Stomach (tissue), 9 donors: ENCODE measurements around the gene TLE3. TPM values are rescaled to one million over a fixed set of nuclear protein-coding genes. Genes with fewer than 3 reads are reported as not detected.

Source experiments
- DNase-seq, 2 donors: peaks; one replicate each; pipeline versions ENCODE4 v3.0.0 to v3.0.0-alpha.2; 2013 to 2019
- H3K27ac ChIP-seq, 5 donors: fragments of 200-600 bp in 4 of 5; sonication (generic) in 4 of 5; one replicate each; pipeline ENCODE4 v1.5.1; 2013 to 2019; ENCODE audit warnings: mild to moderate bottlenecking in 1 of 5, moderate library complexity in 1 of 5
- H3K27me3 ChIP-seq, 3 donors: fragments of 200-600 bp; sonication (generic); one replicate each; pipeline ENCODE4 v1.5.1; 2017 to 2019; ENCODE audit warnings: mixed run types in 1 of 3
- H3K36me3 ChIP-seq, 4 donors: fragments of 200-600 bp; sonication (generic); 1 replicate in 3 of 4; 2 replicates in 1 of 4; pipeline ENCODE4 v1.5.1; 2016 to 2019
- H3K4me1 ChIP-seq, 4 donors: fragments of 200-600 bp; sonication (generic); one replicate each; pipeline ENCODE4 v1.5.1; 2016 to 2019
- H3K4me3 ChIP-seq, 4 donors: fragments of 200-600 bp; sonication (generic) in 3 of 4; one replicate each; pipeline ENCODE4 v1.5.1; 2016 to 2019; ENCODE audit warnings: mild to moderate bottlenecking in 1 of 4
- H3K9me3 ChIP-seq, 4 donors: fragments of 200-600 bp; sonication (generic); one replicate each; pipeline ENCODE4 v1.5.1; 2016 to 2019
- CTCF ChIP-seq, 7 experiments: fragments of 450-650 bp in 4 of 7; fragments of 200-600 bp in 3 of 7; sonication (generic) in 3 of 7; IDR thresholded peaks; one replicate each; pipeline ENCODE4 v1.5.1; 2016 to 2019; ENCODE audit warnings: antibody characterized with exemption in 7 of 7, control low read depth in 2 of 7, mild to moderate bottlenecking in 1 of 7
- EP300 ChIP-seq: sonication (generic); formaldehyde crosslinking; IDR thresholded peaks from one replicate; pipeline ENCODE4 v1.6.1; 2017; ENCODE audit warnings: antibody characterized with exemption
- POLR2A ChIP-seq, 4 donors: fragments of 450-650 bp; IDR thresholded peaks; one replicate each; pipeline ENCODE4 v1.6.1; 2016; ENCODE audit warnings: antibody characterized with exemption in 4 of 4, control low read depth in 2 of 4, mild to moderate bottlenecking in 1 of 4, moderate library complexity in 1 of 4
- POLR2AphosphoS5 ChIP-seq, 3 donors: sonication (generic); formaldehyde crosslinking; IDR thresholded peaks; one replicate each; pipeline ENCODE4 v1.6.1; 2016; ENCODE audit warnings: antibody characterized with exemption in 3 of 3
- WGBS, 5 donors: extraction: QIAGEN DNeasy Blood & Tissue Kit in 3 of 5; methylation state at CpG; one replicate each; pipeline versions ENCODE4 v1.1.5 to v1.1.7; 2013 to 2018; 5-methylcytosine and 5-hydroxymethylcytosine counted together
- intact Hi-C: fragments of 100-400 bp; cut with DNase I; formaldehyde crosslinking; loops from one replicate; pipeline ENCODE4 v1.15.1; 2023; ENCODE audit warnings: low total_unique reads
- polyA plus RNA-seq, 3 donors: library from polyadenylated mRNA; stranded (reverse); fragments of 200-250 nt; gene quantifications; one replicate each; pipeline ENCODE4 v1.2.3, GENCODE V29; 2013
- total RNA-seq, 5 donors: library from RNA; depleted of rRNA; stranded (reverse); fragments of >200 nt; gene quantifications; one replicate each; pipeline versions ENCODE4 v1.1.0 to v1.2.3, GENCODE V29; 2014 to 2016
- donor health status: healthy with polysubstance abuse.
- donor health status: Bipolar disorder and iron deficiency.
- donor health status: healthy.

The TLE3 gene
- total and polyA plus RNA-seq, 8 donors: 13.3 to 186 (median 30.9) TPM

- intact Hi-C loops: no loop called here
- H3K27me3 ChIP-seq: no peaks in the 10 kb centered on the region
- H3K4me3 ChIP-seq: no peak overlapping the region
- no peak for DNase-seq
- no peaks in the 10 kb centered on the region for H3K9me3 ChIP-seq
- TF ChIP-seq POLR2AphosphoS5 (IDR thresholded peaks at IDR 0.05) (no peak), EP300 (no peak), POLR2A (IDR thresholded peaks at IDR 0.05) (no peak), CTCF (IDR thresholded peaks at IDR 0.05) (no peak)
- H3K27ac ChIP-seq: no peak overlapping the region
- H3K36me3 ChIP-seq: peaks cover 44 to 64% (median 63%) of the 10 kb centered on the region in 4 donors
- peaks cover 0 to 13% (median 3%) of the 10 kb centered on the region in 4 donors for H3K4me1 ChIP-seq
- WGBS, 5 donors: 86 to 92% (median 91%) methylated on average over 9 of the region's 9 CpGs
Measured at GRCh38 chr15:70048198-70048565, 49.5 kb downstream of the TLE3 start.

GRCh38 chr15:70047386-70048197 lies 50.1 kb downstream of the TLE3 start:
- peak in 1 of 2 donors; percentile 53 for DNase-seq
- Histone ChIP-seq H3K4me1 (peaks cover 0 to 13% (median 3%) of the 10 kb centered on the region in 4 donors), H3K27me3 (no peaks in the 10 kb centered on the region), H3K9me3 (no peaks in the 10 kb centered on the region), H3K4me3 (no peak overlapping the region), H3K27ac (no peak overlapping the region), H3K36me3 (peaks cover 38 to 58% (median 57%) of the 10 kb centered on the region in 4 donors)
- 73 to 85% (median 75%) methylated on average over 17 of the region's 17 CpGs for WGBS, 5 donors
- intact Hi-C loops: no loop called here
- no peak for TF ChIP-seq POLR2AphosphoS5 (IDR thresholded peaks at IDR 0.05)
- TF ChIP-seq CTCF (IDR thresholded peaks at IDR 0.05): no peak
- TF ChIP-seq EP300: no peak
- TF ChIP-seq POLR2A (IDR thresholded peaks at IDR 0.05): no peak

DNA sequence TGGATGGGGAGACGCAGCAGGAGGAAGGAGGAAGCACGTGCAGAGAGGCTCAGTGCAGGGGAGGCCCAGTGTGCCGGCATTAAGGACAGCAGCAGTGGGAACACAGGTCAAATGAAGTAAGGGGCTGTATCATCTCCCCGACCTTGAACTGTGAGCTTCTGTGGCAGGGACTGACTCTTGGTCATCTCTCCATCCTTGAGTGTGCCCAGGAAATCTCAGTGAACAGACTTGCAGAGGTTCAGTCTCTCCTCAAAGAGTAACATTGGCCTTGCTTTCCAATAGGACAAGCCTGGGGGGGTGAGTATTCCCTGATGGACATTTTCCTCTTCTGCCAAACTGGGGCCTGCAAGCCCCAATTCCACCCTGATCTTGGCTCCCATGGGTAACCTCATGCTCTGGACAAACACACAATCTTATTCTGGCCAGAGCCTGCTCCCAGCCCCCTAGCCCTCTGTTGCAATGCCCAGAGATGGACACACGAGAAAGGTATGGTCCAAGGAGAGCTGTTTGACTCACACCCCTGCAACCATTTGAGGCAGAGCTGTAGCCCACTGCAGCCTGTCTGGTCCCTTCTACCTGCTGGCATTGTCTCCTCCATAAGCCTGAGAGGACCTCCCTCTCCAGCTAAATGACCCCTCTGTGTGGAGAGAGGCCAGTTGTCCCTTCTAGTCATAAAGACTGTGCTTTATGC lies 50.9 kb downstream of the TLE3 start:
- no peaks in the 10 kb centered on the region for H3K9me3 ChIP-seq
- DNase-seq: no peak
- H3K27ac ChIP-seq: no peak overlapping the region
- H3K4me3 ChIP-seq: no peak overlapping the region
- peaks cover 30 to 51% (median 50%) of the 10 kb centered on the region in 4 donors for H3K36me3 ChIP-seq
- 81 to 91% (median 84%) methylated on average over 5 of the region's 5 CpGs for WGBS, 5 donors
- no peaks in the 10 kb centered on the region for H3K27me3 ChIP-seq
- TF ChIP-seq CTCF (IDR thresholded peaks at IDR 0.05) (no peak), EP300 (no peak), POLR2A (IDR thresholded peaks at IDR 0.05) (no peak), POLR2AphosphoS5 (IDR thresholded peaks at IDR 0.05) (no peak)
- intact Hi-C loops: no loop called here
- peaks cover 0 to 13% (median 3%) of the 10 kb centered on the region in 4 donors for H3K4me1 ChIP-seq

GRCh38 chr15:70045045-70045444 lies 52.7 kb downstream of the TLE3 start:
- no peaks in the 10 kb centered on the region for H3K9me3 ChIP-seq
- TF ChIP-seq POLR2AphosphoS5 (IDR thresholded peaks at IDR 0.05) (no peak), EP300 (no peak), CTCF (IDR thresholded peaks at IDR 0.05) (no peak), POLR2A (IDR thresholded peaks at IDR 0.05) (no peak)
- H3K4me1 ChIP-seq: peaks cover 0 to 13% (median 3%) of the 10 kb centered on the region in 4 donors
- intact Hi-C loops: no loop called here
- no peak overlapping the region for H3K27ac ChIP-seq
- H3K27me3 ChIP-seq: no peaks in the 10 kb centered on the region
- H3K36me3 ChIP-seq: peaks cover 13 to 33% (median 32%) of the 10 kb centered on the region in 4 donors
- no peak overlapping the region for H3K4me3 ChIP-seq
- DNase-seq: no peak
